Stimulated activated memory B cell treated with anti-CD40 and anti-IgM and Interleukin-4, amounts not matched to agents 10 μg/mL and 1 μg/mL and 100 μg/mL, for 72 hours (primary cell): ENCODE data around the gene CD226.
"Not testable (repeated sequence)": the region's sequence is repeated elsewhere in the genome, so short reads cannot be mapped to it uniquely, and the experiment has no call there.

Experiments
- ATAC-seq: fragments of 150-1000 bp; cut with Tn5 transposase; 2 replicates; pipeline ENCODE4 v1.10.0; 2021
- H3K27ac Mint-ChIP-seq: one replicate; pipeline ENCODE4 v1.8.0; 2022; ENCODE audit warnings: mild to moderate bottlenecking, mixed read lengths
- H3K27me3 Mint-ChIP-seq: one replicate; pipeline ENCODE4 v1.8.0; 2022; ENCODE audit warnings: mixed read lengths
- H3K36me3 Mint-ChIP-seq: one replicate; pipeline ENCODE4 v1.8.0; 2022; ENCODE audit warnings: mixed read lengths
- H3K4me1 Mint-ChIP-seq: one replicate; pipeline ENCODE4 v1.8.0; 2022; ENCODE audit warnings: mixed read lengths
- H3K4me3 Mint-ChIP-seq: one replicate; pipeline ENCODE4 v1.8.0; 2022; ENCODE audit warnings: mild to moderate bottlenecking, moderate library complexity, mixed read lengths
- H3K9me3 Mint-ChIP-seq: one replicate; pipeline ENCODE4 v1.8.0; 2022; ENCODE audit warnings: mixed read lengths

Gene CD226

DNA sequence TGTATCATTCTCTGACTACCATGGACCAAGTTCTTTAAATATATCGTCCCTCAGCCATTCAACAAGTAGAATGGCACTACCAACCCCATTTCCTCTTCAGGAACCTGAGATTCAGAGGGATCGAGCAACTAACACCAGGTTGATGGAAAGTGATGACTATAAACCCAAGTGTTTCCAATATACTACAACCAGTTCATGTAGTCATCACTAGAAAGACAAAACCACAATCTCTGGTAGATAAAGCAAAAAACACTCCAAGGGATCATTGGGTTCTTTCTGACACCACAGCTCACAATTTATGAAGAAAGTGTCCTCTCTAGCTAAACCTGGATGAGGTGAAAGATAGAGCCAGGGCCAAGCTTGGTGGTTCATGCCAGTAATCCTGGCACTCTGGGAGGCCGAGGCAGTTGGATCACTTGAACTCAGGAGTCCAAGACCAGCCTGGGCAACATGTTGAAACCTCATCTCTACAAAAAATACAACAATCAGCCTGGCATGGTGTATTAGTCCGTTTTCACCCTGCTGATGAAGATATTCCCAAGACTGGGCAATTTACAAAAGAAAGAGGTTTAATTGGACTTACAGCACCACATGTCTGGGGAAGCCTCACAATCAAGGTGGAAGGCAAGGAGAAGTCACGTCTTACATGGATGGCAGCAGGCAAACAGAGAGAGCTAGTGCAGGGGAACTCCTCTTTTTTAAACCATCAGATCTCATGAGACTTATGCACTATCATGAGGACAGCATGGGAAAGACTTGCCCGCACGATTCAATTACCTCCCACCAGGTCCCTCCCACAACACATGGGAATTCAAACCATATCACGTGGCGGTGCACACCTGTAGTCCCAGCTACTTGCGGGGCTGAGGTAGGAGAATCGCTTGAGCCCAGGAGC is 2.2 kb downstream of the CD226 start:
- ATAC-seq = no peak

GRCh38 chr18:69944436-69944835 is 3.2 kb downstream of the CD226 start:
- Mint-ChIP-seq H3K36me3 (peaks cover 50% of the 10 kb centered on the region), H3K27me3 (no peaks in the 10 kb centered on the region), H3K4me1 (peaks cover 29% of the 10 kb centered on the region), H3K4me3 (peak overlapping the region; percentile 22), H3K9me3 (peaks cover 12% of the 10 kb centered on the region), H3K27ac (no peak overlapping the region)
- ATAC-seq = no peak

More for the DNA sequence above, 2.2 kb downstream of the CD226 start:
- Mint-ChIP-seq H3K36me3 (peaks cover 42% of the 10 kb centered on the region), H3K4me1 (peaks cover 21% of the 10 kb centered on the region), H3K9me3 (peaks cover 5% of the 10 kb centered on the region), H3K4me3 (peak overlapping the region; percentile 40), H3K27me3 (no peaks in the 10 kb centered on the region), H3K27ac (no peak overlapping the region)

DNA sequence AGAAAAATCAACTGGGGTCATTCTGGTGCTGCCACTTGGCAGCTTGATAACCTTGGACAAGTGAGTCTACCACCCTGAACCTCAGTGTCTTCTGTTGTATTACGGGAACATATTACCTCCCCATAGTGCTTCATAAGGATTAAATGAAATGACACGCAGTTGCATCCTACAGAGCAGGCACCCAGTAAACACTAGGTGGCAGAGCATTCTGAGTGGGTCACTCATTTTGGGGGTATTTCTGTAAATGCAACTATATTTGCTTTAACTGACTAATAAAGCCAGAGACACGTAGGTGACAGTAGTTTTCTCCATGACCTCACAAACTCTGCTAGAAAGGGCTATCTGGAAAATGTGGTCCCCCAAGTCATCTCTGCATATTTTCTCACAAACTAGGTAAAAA is 4.7 kb downstream of the CD226 start:
- peaks cover 29% of the 10 kb centered on the region for H3K4me1 Mint-ChIP-seq
- H3K27me3 Mint-ChIP-seq = no peaks in the 10 kb centered on the region
- H3K4me3 Mint-ChIP-seq = no peak overlapping the region
- ATAC-seq = no peak
- peak overlapping the region; percentile 26 for H3K27ac Mint-ChIP-seq
- peaks cover 12% of the 10 kb centered on the region for H3K9me3 Mint-ChIP-seq
- H3K36me3 Mint-ChIP-seq = peaks cover 60% of the 10 kb centered on the region

GRCh38 chr18:69941183-69941582 is 6.5 kb downstream of the CD226 start:
- H3K27ac Mint-ChIP-seq = no peak overlapping the region
- peaks cover 25% of the 10 kb centered on the region for H3K4me1 Mint-ChIP-seq
- H3K4me3 Mint-ChIP-seq = no peak overlapping the region
- ATAC-seq = no peak
- H3K9me3 Mint-ChIP-seq = peaks cover 12% of the 10 kb centered on the region
- H3K36me3 Mint-ChIP-seq = peaks cover 57% of the 10 kb centered on the region
- H3K27me3 Mint-ChIP-seq = no peaks in the 10 kb centered on the region

GRCh38 chr18:69939812-69940211 is 7.9 kb downstream of the CD226 start:
- not testable (repeated sequence) for ATAC-seq, H3K27me3 Mint-ChIP-seq, H3K4me3 Mint-ChIP-seq
- H3K36me3 Mint-ChIP-seq = peaks cover 49% of the 10 kb centered on the region
- H3K27ac Mint-ChIP-seq = peak overlapping the region; percentile 8
- H3K9me3 Mint-ChIP-seq = peaks cover 12% of the 10 kb centered on the region
- peaks cover 14% of the 10 kb centered on the region for H3K4me1 Mint-ChIP-seq

DNA sequence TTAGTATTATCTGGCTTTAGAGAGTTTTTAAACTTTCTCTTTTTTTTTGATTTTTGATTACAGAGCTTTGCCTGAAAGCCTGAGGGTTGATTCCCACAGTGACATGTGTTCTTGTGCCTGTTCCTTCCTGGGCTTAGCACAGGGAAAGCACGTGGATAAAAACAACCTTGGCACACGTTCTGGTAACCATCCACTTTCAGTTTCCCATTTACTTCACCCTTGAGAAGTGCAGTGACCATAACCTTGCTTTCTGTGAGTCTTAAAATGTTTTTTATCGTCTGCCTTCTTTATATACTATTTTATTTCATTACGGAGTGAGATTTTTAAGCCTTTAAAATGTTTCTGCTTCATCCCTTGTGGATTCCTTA is 11.5 kb downstream of the CD226 start:
- no peak for ATAC-seq
- no peak overlapping the region for H3K27ac Mint-ChIP-seq
- no peaks in the 10 kb centered on the region for H3K27me3 Mint-ChIP-seq
- H3K4me3 Mint-ChIP-seq = peak overlapping the region; percentile 22
- H3K36me3 Mint-ChIP-seq = peaks cover 22% of the 10 kb centered on the region
- H3K9me3 Mint-ChIP-seq = peaks cover 7% of the 10 kb centered on the region
- H3K4me1 Mint-ChIP-seq = peaks cover 8% of the 10 kb centered on the region

- peaks cover 7% of the 10 kb centered on the region for H3K9me3 Mint-ChIP-seq
- H3K36me3 Mint-ChIP-seq = peaks cover 21% of the 10 kb centered on the region
- no peak overlapping the region for H3K27ac Mint-ChIP-seq
- peaks cover 8% of the 10 kb centered on the region for H3K4me1 Mint-ChIP-seq
- peak; percentile 96 for ATAC-seq
- no peak overlapping the region for H3K4me3 Mint-ChIP-seq
- no peaks in the 10 kb centered on the region for H3K27me3 Mint-ChIP-seq
Measured at GRCh38 chr18:69935319-69936190, 12.1 kb downstream of the CD226 start.

GRCh38 chr18:69934601-69935265 is 12.9 kb downstream of the CD226 start:
- peaks cover under 1% of the 10 kb centered on the region for H3K4me1 Mint-ChIP-seq
- no peak for ATAC-seq
- no peak overlapping the region for H3K27ac Mint-ChIP-seq
- peaks cover under 1% of the 10 kb centered on the region for H3K9me3 Mint-ChIP-seq
- no peak overlapping the region for H3K4me3 Mint-ChIP-seq
- no peaks in the 10 kb centered on the region for H3K27me3 Mint-ChIP-seq
- H3K36me3 Mint-ChIP-seq = peaks cover 20% of the 10 kb centered on the region

GRCh38 chr18:69929041-69929774 is 18.5 kb downstream of the CD226 start:
- H3K9me3 Mint-ChIP-seq = no peaks in the 10 kb centered on the region
- no peak overlapping the region for H3K27ac Mint-ChIP-seq
- peaks cover 8% of the 10 kb centered on the region for H3K36me3 Mint-ChIP-seq
- ATAC-seq = no peak
- no peaks in the 10 kb centered on the region for H3K27me3 Mint-ChIP-seq
- no peaks in the 10 kb centered on the region for H3K4me1 Mint-ChIP-seq
- no peak overlapping the region for H3K4me3 Mint-ChIP-seq

- Mint-ChIP-seq H3K36me3 (peaks cover 4% of the 10 kb centered on the region), H3K27ac (no peak overlapping the region), H3K4me3 (no peak overlapping the region), H3K27me3 (no peaks in the 10 kb centered on the region), H3K9me3 (no peaks in the 10 kb centered on the region), H3K4me1 (no peaks in the 10 kb centered on the region)
- ATAC-seq = peak; percentile 31
Measured at GRCh38 chr18:69916412-69916811, 31.3 kb downstream of the CD226 start.

DNA sequence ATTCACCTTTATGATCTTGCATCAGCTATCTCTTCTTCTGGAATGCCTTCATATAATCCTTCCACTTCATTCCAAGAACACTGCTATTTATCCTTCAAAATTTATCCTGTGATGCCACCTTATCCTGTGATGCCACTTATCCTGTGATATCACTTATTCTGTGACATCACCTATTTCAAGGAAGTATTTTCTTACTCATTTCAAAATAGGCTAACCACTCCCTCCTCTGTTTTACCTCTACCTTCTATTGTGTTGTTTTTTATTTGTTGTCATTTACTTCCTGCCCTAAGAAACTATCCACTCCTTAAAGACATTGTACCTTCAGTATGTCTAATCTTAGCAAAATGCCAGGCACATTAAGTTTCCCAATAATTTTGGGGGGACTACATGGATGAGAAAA is 38.8 kb downstream of the CD226 start:
- Mint-ChIP-seq H3K4me3 (no peak overlapping the region), H3K27me3 (no peaks in the 10 kb centered on the region), H3K9me3 (peaks cover 2% of the 10 kb centered on the region), H3K36me3 (peaks cover 2% of the 10 kb centered on the region), H3K27ac (no peak overlapping the region), H3K4me1 (no peaks in the 10 kb centered on the region)
- ATAC-seq = no peak

DNA sequence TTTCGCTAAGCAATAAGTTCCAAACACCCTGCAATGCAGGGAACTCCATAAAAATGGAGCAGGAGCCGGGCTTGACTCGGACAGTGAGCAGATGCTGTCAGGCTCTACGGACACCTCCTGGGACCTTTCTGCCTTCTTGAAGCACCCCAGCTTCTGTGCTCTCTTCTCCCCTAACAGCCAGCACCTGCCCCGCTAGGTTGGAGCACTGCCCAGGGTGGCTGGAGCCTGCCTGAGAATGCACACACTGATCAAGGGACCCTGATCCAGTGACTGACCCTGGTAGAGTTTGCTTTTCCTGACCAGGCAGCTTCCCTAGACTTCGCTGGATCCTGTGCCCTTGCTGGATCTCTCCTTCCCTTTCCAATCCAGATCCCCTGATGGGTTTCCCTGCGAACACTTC is 40.9 kb downstream of the CD226 start:
- Mint-ChIP-seq H3K27ac (no peak overlapping the region), H3K9me3 (peaks cover 2% of the 10 kb centered on the region), H3K27me3 (no peaks in the 10 kb centered on the region), H3K36me3 (peaks cover 5% of the 10 kb centered on the region), H3K4me1 (no peaks in the 10 kb centered on the region), H3K4me3 (no peak overlapping the region)
- no peak for ATAC-seq

DNA sequence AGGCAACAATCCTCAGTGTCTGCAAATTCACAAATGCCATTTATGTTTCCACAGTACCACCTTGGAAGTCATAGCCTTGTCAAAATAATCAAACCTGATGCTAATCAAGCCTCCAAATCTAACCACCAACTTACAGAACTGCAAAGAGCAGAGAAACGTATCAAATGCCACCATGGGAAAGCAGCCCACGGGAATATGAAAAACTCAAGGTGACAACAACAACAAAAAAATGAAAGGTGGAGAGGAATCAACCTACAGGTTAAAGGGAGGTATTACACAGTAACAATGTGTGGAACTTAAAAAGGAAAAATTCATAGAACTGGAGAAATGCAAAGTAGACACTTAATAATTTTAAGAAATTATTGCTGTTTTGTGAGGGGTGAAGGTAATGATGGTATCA is 46.7 kb downstream of the CD226 start:
- no peak for ATAC-seq
- Mint-ChIP-seq H3K4me1 (peaks cover 20% of the 10 kb centered on the region), H3K27me3 (peaks cover 10% of the 10 kb centered on the region), H3K9me3 (no peaks in the 10 kb centered on the region), H3K36me3 (peaks cover 5% of the 10 kb centered on the region), H3K4me3 (no peak overlapping the region), H3K27ac (no peak overlapping the region)

DNA sequence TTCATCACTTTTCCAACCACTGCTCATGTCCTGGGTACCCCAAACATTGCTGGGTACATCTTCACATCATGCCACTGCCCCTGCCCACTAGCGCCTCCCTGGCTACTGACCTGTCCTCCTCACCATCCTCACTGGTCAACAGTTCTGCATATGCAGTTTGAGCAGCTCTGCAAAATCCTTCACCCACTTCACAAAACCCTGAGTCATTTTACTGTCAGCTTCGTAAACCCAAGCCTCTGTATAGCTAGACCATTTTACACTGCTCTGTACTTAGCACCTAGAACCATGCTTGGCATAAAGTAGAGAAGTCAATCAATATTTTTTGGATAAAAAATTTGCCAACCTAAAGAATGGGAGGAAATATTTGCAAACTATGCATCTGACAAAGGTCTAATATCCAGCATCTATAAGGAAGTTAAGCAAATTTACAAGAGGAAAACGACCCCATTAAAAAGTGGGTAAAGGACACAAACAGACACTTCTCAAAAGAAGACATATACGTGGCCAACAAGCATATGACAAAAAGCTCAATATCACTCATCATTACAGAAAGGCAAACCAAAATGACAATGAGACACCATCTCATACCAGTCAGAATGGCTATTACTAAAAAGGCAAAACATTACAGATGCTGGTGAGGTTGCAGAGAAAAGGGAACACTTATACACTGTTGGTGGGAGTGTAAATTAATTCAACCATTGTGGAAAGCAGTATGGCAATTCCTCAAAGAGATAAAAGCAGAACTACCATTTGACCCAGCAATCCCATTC is 48.3 kb downstream of the CD226 start:
- not testable (repeated sequence) for H3K36me3 Mint-ChIP-seq, H3K27ac Mint-ChIP-seq, H3K9me3 Mint-ChIP-seq, ATAC-seq, H3K4me3 Mint-ChIP-seq, H3K27me3 Mint-ChIP-seq
- peaks cover 20% of the 10 kb centered on the region for H3K4me1 Mint-ChIP-seq
